ENCODE results near the gene ERFE.
A peak's percentile ranks its signal among the peaks of the same experiment; 100 is the strongest.

ERFE gene

GRCh38 chr2:238140040-238140439 is 18.7 kb upstream of the ERFE start:
- DNase-seq: no peak

- DNase-seq: no peak
These were observed 17.8 kb upstream of the ERFE start for GRCh38 chr2:238140721-238141540.

- DNase-seq: peak; percentile 86
These were observed 17.0 kb upstream of the ERFE start for GRCh38 chr2:238141541-238142318.

GRCh38 chr2:238142382-238143205 is 16.2 kb upstream of the ERFE start:
- no peak for DNase-seq

GRCh38 chr2:238143239-238143951 is 15.4 kb upstream of the ERFE start:
- DNase-seq: peak; percentile 84

GRCh38 chr2:238144262-238144661 is 14.5 kb upstream of the ERFE start:
- DNase-seq: no peak

GRCh38 chr2:238145046-238145445 is 13.7 kb upstream of the ERFE start:
- DNase-seq: no peak

GRCh38 chr2:238145851-238146250 is 12.9 kb upstream of the ERFE start:
- peak; percentile 36 for DNase-seq

GRCh38 chr2:238146884-238147544 is 11.8 kb upstream of the ERFE start:
- no peak for DNase-seq

- DNase-seq: no peak
These were observed 9.8 kb upstream of the ERFE start for GRCh38 chr2:238148981-238149380.

GRCh38 chr2:238149841-238150572 is 8.8 kb upstream of the ERFE start:
- no peak for DNase-seq

- no peak for DNase-seq
These were observed 8.1 kb upstream of the ERFE start for GRCh38 chr2:238150686-238151085.

- DNase-seq: no peak
These were observed 7.6 kb upstream of the ERFE start for GRCh38 chr2:238151205-238151604.

GRCh38 chr2:238151628-238152235 is 7.0 kb upstream of the ERFE start:
- no peak for DNase-seq

GRCh38 chr2:238152771-238153688 is 5.7 kb upstream of the ERFE start:
- DNase-seq: no peak

GRCh38 chr2:238154570-238154969 is 4.2 kb upstream of the ERFE start:
- no peak for DNase-seq

- DNase-seq: peak; percentile 80
These were observed 3.6 kb upstream of the ERFE start for GRCh38 chr2:238155051-238155760.

GRCh38 chr2:238155761-238156694 is 2.7 kb upstream of the ERFE start:
- peak; percentile 38 for DNase-seq
